H1 (cell line): ENCODE results near the gene MIDN. TPM values are rescaled to one million over a fixed set of nuclear protein-coding genes. Genes with fewer than 3 reads are reported as not detected.

ENCODE experiments used
- CTCF ChIA-PET: fragments of 300-600 bp; sonication (Branson Sonifier 250); formaldehyde crosslinking; loops from one replicate; lab custom pipeline; 2021; ENCODE audit not compliant: partially characterized antibody; lab: Charles Lee
- POLR2A ChIA-PET: fragments of 300-600 bp; sonication (Branson Sonifier 250); formaldehyde crosslinking; loops from one replicate; lab custom pipeline; 2021; ENCODE audit warnings: inconsistent platforms; ENCODE audit not compliant: partially characterized antibody; lab: Charles Lee
- DNase-seq, 2 experiments: peaks; one replicate each; pipeline versions ENCODE4 v3.0.0 to v3.0.0-alpha.2; 2010 to 2022; ENCODE audit warnings: low spot score in 2 of 2, low read depth in 1 of 2, mixed read lengths in 1 of 2
- FAIRE-seq: peaks from 2 replicates; lab custom pipeline; 2011; peaks lifted over from hg19 to GRCh38; lab: Jason Lieb, UNC
- H2AFZ ChIP-seq: 2 replicates; pipeline ENCODE4 v1.8.1; 2012; ENCODE audit warnings: low read length, inconsistent platforms
- H2AK5ac ChIP-seq: 2 replicates; pipeline ENCODE4 v1.6.1; 2013; ENCODE audit warnings: low read depth, low read length
- H2BK120ac ChIP-seq: replicated peaks from 2 replicates; pipeline ENCODE3; 2013; ENCODE audit warnings: low read depth, low read length, inconsistent platforms
- H2BK12ac ChIP-seq: 2 replicates; pipeline ENCODE4 v1.6.1; 2013; ENCODE audit warnings: low read depth, low read length
- H2BK15ac ChIP-seq: 2 replicates; pipeline ENCODE4 v1.6.1; 2013; ENCODE audit warnings: low read length
- H2BK20ac ChIP-seq: 2 replicates; pipeline ENCODE4 v1.6.1; 2013; ENCODE audit warnings: low read length
- H2BK5ac ChIP-seq: 2 replicates; pipeline ENCODE4 v1.6.1; 2013; ENCODE audit warnings: low read depth, low read length
- H3K14ac ChIP-seq: 2 replicates; pipeline ENCODE4 v1.6.1; 2013; ENCODE audit warnings: inconsistent platforms; ENCODE audit not compliant: insufficient read length
- H3K18ac ChIP-seq: 2 replicates; pipeline ENCODE4 v1.6.1; 2013; ENCODE audit warnings: low read length; ENCODE audit errors: extremely low read depth
- H3K23ac ChIP-seq: 2 replicates; pipeline ENCODE4 v1.6.1; 2013; ENCODE audit warnings: inconsistent platforms; ENCODE audit not compliant: insufficient read length
- H3K23me2 ChIP-seq: 2 replicates; pipeline ENCODE4 v1.6.1; 2013; ENCODE audit warnings: low read depth, low read length
- H3K27ac ChIP-seq: 2 replicates; pipeline ENCODE4 v1.6.1; 2011; ENCODE audit warnings: low read depth, low read length, inconsistent platforms
- H3K27me3 ChIP-seq, 4 experiments: replicated peaks in 1 of 4; 1 replicate in 1 of 4; 2 replicates in 3 of 4; pipeline versions ENCODE4 v1.6.1 to v1.8.1; 2011 to 2013; ENCODE audit warnings: low read length in 3 of 4, mild to moderate bottlenecking in 3 of 4, inconsistent platforms in 2 of 4, mixed read lengths in 2 of 4, moderate library complexity in 1 of 4; ENCODE audit not compliant: control insufficient read depth in 3 of 4, insufficient read depth in 3 of 4; ENCODE audit errors: extremely low read depth in 1 of 4
- H3K36me3 ChIP-seq, 4 experiments: 2 replicates each; pipeline versions ENCODE4 v1.6.1 to v1.8.1; 2011 to 2013; ENCODE audit warnings: mild to moderate bottlenecking in 4 of 4, low read length in 3 of 4, moderate library complexity in 2 of 4, control low read depth in 1 of 4, inconsistent platforms in 1 of 4; ENCODE audit not compliant: insufficient read depth in 4 of 4, control insufficient read depth in 2 of 4
- H3K4ac ChIP-seq: replicated peaks from 2 replicates; pipeline ENCODE3; 2013; ENCODE audit warnings: low read length, low read depth, mixed read lengths, inconsistent platforms; ENCODE audit not compliant: insufficient read length
- H3K4me1 ChIP-seq, 4 experiments: replicated peaks in 1 of 4; 1 replicate in 1 of 4; 2 replicates in 3 of 4; pipeline versions ENCODE4 v1.6.1 to v1.8.1; 2011 to 2013; ENCODE audit warnings: low read length in 3 of 4, inconsistent platforms in 2 of 4, mixed read lengths in 1 of 4; ENCODE audit not compliant: insufficient read depth in 4 of 4, control insufficient read depth in 3 of 4
- H3K4me2 ChIP-seq, 2 experiments: 2 replicates each; pipeline versions ENCODE4 v1.6.1 to v1.8.1; 2011 to 2013; ENCODE audit warnings: low read depth in 2 of 2, low read length in 2 of 2, control low read depth in 1 of 2, inconsistent platforms in 1 of 2, mild to moderate bottlenecking in 1 of 2; ENCODE audit not compliant: insufficient read depth in 1 of 2
- H3K4me3 ChIP-seq, 4 experiments: fragments of 200-600, 300-600 bp in 1 of 4; sonication (generic), shearing (Covaris generic), sonication (Bioruptor Twin) in 1 of 4; 2 replicates each; pipeline versions ENCODE4 v1.5.1 to v1.8.1; 2011 to 2016; ENCODE audit warnings: low read length in 4 of 4, low read depth in 3 of 4, control low read depth in 2 of 4, inconsistent platforms in 2 of 4, mild to moderate bottlenecking in 2 of 4, mixed read lengths in 1 of 4, moderate library complexity in 1 of 4; ENCODE audit not compliant: insufficient read depth in 2 of 4; ENCODE audit errors: extremely low read depth in 1 of 4
- H3K56ac ChIP-seq: replicated peaks from 2 replicates; pipeline ENCODE3; 2013; ENCODE audit warnings: low read depth, mild to moderate bottlenecking, mixed read lengths, low read length, inconsistent platforms; ENCODE audit not compliant: insufficient read length
- H3K79me1 ChIP-seq: 2 replicates; pipeline ENCODE4 v1.6.1; 2013; ENCODE audit warnings: low read depth, low read length, control low read depth
- H3K79me2 ChIP-seq, 2 experiments: 2 replicates each; pipeline versions ENCODE4 v1.6.1 to v1.8.1; 2012 to 2013; ENCODE audit warnings: low read length in 2 of 2, mild to moderate bottlenecking in 2 of 2, inconsistent platforms in 1 of 2; ENCODE audit not compliant: insufficient read depth in 2 of 2, control insufficient read depth in 1 of 2
- H3K9ac ChIP-seq, 4 experiments: replicated peaks in 1 of 4; 1 replicate in 1 of 4; 2 replicates in 3 of 4; pipeline versions ENCODE4 v1.6.1 to v1.8.1; 2011 to 2013; ENCODE audit warnings: low read depth in 3 of 4, low read length in 3 of 4, control low read depth in 2 of 4, mild to moderate bottlenecking in 2 of 4, moderate library complexity in 2 of 4, inconsistent platforms in 1 of 4; ENCODE audit errors: extremely low read depth in 1 of 4
- H3K9me3 ChIP-seq, 2 experiments: 2 replicates each; pipeline versions ENCODE4 v1.6.1 to v1.8.1; 2012 to 2013; ENCODE audit warnings: mild to moderate bottlenecking in 2 of 2, moderate library complexity in 2 of 2, control low read depth in 1 of 2, inconsistent platforms in 1 of 2, low read depth in 1 of 2, low read length in 1 of 2, mixed read lengths in 1 of 2; ENCODE audit not compliant: insufficient read depth in 2 of 2
- H4K20me1 ChIP-seq, 2 experiments: replicated peaks in 1 of 2; 2 replicates each; pipeline versions ENCODE3 to v1.8.1; 2011 to 2013; ENCODE audit warnings: inconsistent platforms in 2 of 2, low read length in 2 of 2, mild to moderate bottlenecking in 1 of 2; ENCODE audit not compliant: insufficient read depth in 2 of 2, control insufficient read depth in 1 of 2
- H4K5ac ChIP-seq: 2 replicates; pipeline ENCODE4 v1.6.1; 2013; ENCODE audit warnings: low read length, low read depth, mixed read lengths, inconsistent platforms; ENCODE audit not compliant: insufficient read length
- H4K8ac ChIP-seq: 2 replicates; pipeline ENCODE4 v1.8.0; 2013; ENCODE audit warnings: mild to moderate bottlenecking, moderate library complexity, low read length, inconsistent platforms; ENCODE audit not compliant: insufficient read depth; ENCODE audit errors: extremely low read depth
- H4K91ac ChIP-seq: replicated peaks from 2 replicates; pipeline ENCODE3; 2013; ENCODE audit warnings: low read length, mixed read lengths, inconsistent platforms; ENCODE audit not compliant: insufficient read length
- ASH2L ChIP-seq: fragments of 200-600, 300-600 bp; sonication (generic); IDR thresholded peaks from one replicate; pipeline ENCODE4 v1.7.1; 2017; ENCODE audit warnings: low read length
- CREB1 ChIP-seq: IDR thresholded peaks from 2 replicates; pipeline ENCODE4 v1.6.1; 2012; ENCODE audit warnings: inconsistent platforms
- EZH2 ChIP-seq: fragments of 200-600 bp; sonication (generic); IDR thresholded peaks from 2 replicates; pipeline ENCODE4 v1.7.1; 2012; ENCODE audit warnings: low read depth, mild to moderate bottlenecking, moderate library complexity, low read length, inconsistent platforms; ENCODE audit not compliant: severe bottlenecking
- FOSL1 ChIP-seq: IDR thresholded peaks from 2 replicates; pipeline ENCODE4 v1.6.1; 2011; ENCODE audit warnings: mild to moderate bottlenecking, low read depth, low read length, moderate library complexity; ENCODE audit not compliant: insufficient read depth
- POLR2A ChIP-seq, 2 experiments: IDR thresholded peaks; 1 replicate in 1 of 2; 2 replicates in 1 of 2; pipeline ENCODE4 v1.6.1; 2011; ENCODE audit warnings: low read depth in 2 of 2, low read length in 2 of 2, mild to moderate bottlenecking in 2 of 2; ENCODE audit errors: control extremely low read depth in 1 of 2
- SIRT6 ChIP-seq: IDR thresholded peaks from one replicate; pipeline ENCODE4 v1.7.1; 2012; ENCODE audit warnings: low read length, inconsistent platforms
- SP2 ChIP-seq: IDR thresholded peaks from 2 replicates; pipeline ENCODE4 v1.6.1; 2012; ENCODE audit warnings: mild to moderate bottlenecking, low read length, inconsistent platforms
- SP4 ChIP-seq: IDR thresholded peaks from 2 replicates; pipeline ENCODE4 v1.6.1; 2012; ENCODE audit warnings: low read length, inconsistent platforms
- TCF12 ChIP-seq: IDR thresholded peaks from 2 replicates; pipeline ENCODE4 v1.6.1; 2011; ENCODE audit warnings: low read depth, mild to moderate bottlenecking, low read length
- USF2 ChIP-seq: IDR thresholded peaks from 2 replicates; pipeline ENCODE4 v1.6.1; 2011; ENCODE audit warnings: low read length, improper control_type of control experiment
- WGBS, 2 experiments: shearing (Covaris generic) in 1 of 2; methylation state at CpG; one replicate each; pipeline versions ENCODE4 v1.1.6 to v1.1.7; 2013 to 2015; ENCODE audit warnings: low lambda C conversion rate in 2 of 2, mixed read lengths in 2 of 2, inconsistent platforms in 1 of 2, low coverage in 1 of 2, missing lambda C conversion rate in 1 of 2; ENCODE audit not compliant: insufficient replicate concordance in 2 of 2, insufficient coverage in 1 of 2, insufficient read length in 1 of 2; ENCODE audit errors: extremely low coverage in 1 of 2, missing lambda C conversion rate in 1 of 2; 5-methylcytosine and 5-hydroxymethylcytosine counted together
- polyA plus RNA-seq, 7 experiments: library from polyadenylated mRNA; depleted of rRNA in 3 of 7; stranded (reverse) in 5 of 7; unstranded in 2 of 7; fragments of >200 nt in 5 of 7; fragments of 200-250 nt in 2 of 7; gene quantifications; 1 replicate in 5 of 7; 2 replicates in 1 of 7; 4 replicates in 1 of 7; pipeline versions ENCODE4 v1.2.1 to v1.2.3, GENCODE V29; 2011 to 2013; ENCODE audit warnings: missing spikeins in 2 of 7, mixed read lengths in 2 of 7
- total RNA-seq: library from RNA; stranded (reverse); fragmentation: NEBNext Ultra II Directional; extraction: Animal tissue kit (Norgen Biotek cat#: 25700); gene quantifications from 2 replicates; pipeline ENCODE4 v1.2.1, GENCODE V29; 2021
- TF ChIP-seq, protein P1 (sequence below): IDR thresholded peaks from 2 replicates; pipeline ENCODE4 v1.6.1; 2012; ENCODE audit warnings: inconsistent platforms

Gene MIDN
- total and polyA plus RNA-seq, 2 of the 8 experiments (the other 6 are each of a cell fraction or from before 2014, with no cell fraction given): 39.8 to 159 TPM

- Histone ChIP-seq H4K20me1 (peaks cover 2 to 10% of the 10 kb centered on the region in 2 experiments), H2AFZ (no peak overlapping the region), H3K14ac (no peak overlapping the region), H3K23ac (no peak overlapping the region), H3K4me1 (peaks cover 4 to 63% (median 46%) of the 10 kb centered on the region in 4 experiments), H4K91ac (peak overlapping the region; percentile 99), H2AK5ac (peak overlapping the region; percentile 87), H3K18ac (peak overlapping the region; percentile 93), H3K23me2 (peaks cover 35% of the 10 kb centered on the region; the same call in 1 of the 2 replicates), H4K5ac (peak overlapping the region; percentile 89), H3K27ac (no peak overlapping the region), H4K8ac (no peak overlapping the region; the same call in 1 of the 2 replicates), H2BK120ac (peak overlapping the region; percentile 95), H2BK20ac (peak overlapping the region; percentile 80; the same call in 1 of the 2 replicates), H2BK5ac (peak overlapping the region; percentile 98), H3K9me3 (no peaks in the 10 kb centered on the region), H3K56ac (peak overlapping the region; percentile 69), H3K4ac (peak overlapping the region; percentile 92), H3K27me3 (peaks cover 0 to 10% (median 5%) of the 10 kb centered on the region in 4 experiments; a peak in 4 of 7 replicates), H3K9ac (peak overlapping the region in 2 of 4 experiments; percentile 25 to 38; a peak in 3 of 7 replicates), H3K79me1 (no peaks in the 10 kb centered on the region; the same call in 1 of the 2 replicates), H3K4me2 (peak overlapping the region; percentile 82 to 83)
- DNase-seq: no peak
- 11% methylated on average over 19 of the region's 28 CpGs; no CpG with 5 or more reads in 1 of the 2 experiments for WGBS, 2 experiments
- TF ChIP-seq, protein P1, sequence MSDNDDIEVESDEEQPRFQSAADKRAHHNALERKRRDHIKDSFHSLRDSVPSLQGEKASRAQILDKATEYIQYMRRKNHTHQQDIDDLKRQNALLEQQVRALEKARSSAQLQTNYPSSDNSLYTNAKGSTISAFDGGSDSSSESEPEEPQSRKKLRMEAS: no peak
- TF ChIP-seq POLR2A (IDR thresholded peaks at IDR 0.05; ENCODE audit: control extremely low read depth in 1 of 2, low read depth in 2 of 2, low read length in 2 of 2) (peak in 1 of 2 experiments; percentile 31; a peak in 1 of 3 replicates), FOSL1 (no peak), SP4 (no peak), TCF12 (no peak), SIRT6 (no peak), ASH2L (no peak), EZH2 (peak; percentile 42), SP2 (no peak), CREB1 (no peak), USF2 (no peak)
- TF ChIP-seq, all 59 proteins: peak for 2
- Histone ChIP-seq H2BK12ac (peak overlapping the region; percentile 99; the same call in 1 of the 2 replicates), H3K4me3 (peak overlapping the region; percentile 38 to 61 (median 48)), H3K36me3 (peaks cover 0 to 3% (median 2%) of the 10 kb centered on the region in 4 experiments; a peak in 1 of 8 replicates), H2BK15ac (peak overlapping the region; percentile 100; the same call in 1 of the 2 replicates), H3K79me2 (peaks cover 5 to 11% of the 10 kb centered on the region in 2 experiments)
- no peak for FAIRE-seq
- ChIA-PET POLR2A (interaction anchor here (1.1 to 19.4 kb wide), 11 partner anchors 10 to 258 kb away, joined by 3 to 456 read pairs (median 4); partner anchors contain the start of genes ARHGAP45, ATP5F1D, CBARP and FAM174C), CTCF (interaction anchor here (0.6 to 15.9 kb wide), 13 partner anchors 10 to 239 kb away, joined by 3 to 212 read pairs (median 4); partner anchors contain the start of genes ATP5F1D and CNN2)
Observed at GRCh38 chr19:1265615-1266128, 17.3 kb downstream of the MIDN start.
